GM10266 (cell line): ENCODE data around the gene SEC24C.
"Not testable (repeated sequence)": the region's sequence is repeated elsewhere in the genome, so short reads cannot be mapped to it uniquely, and the experiment has no call there.

Source experiments
- DNase-seq: peaks from one replicate; pipeline ENCODE4 v3.0.0; 2012; ENCODE audit errors: extremely low spot score
- TF ChIP-seq, protein P1 (sequence below): IDR thresholded peaks from 2 replicates; pipeline ENCODE4 v1.5.1; 2012; ENCODE audit warnings: mild to moderate bottlenecking, low read depth; ENCODE audit not compliant: control insufficient read depth, insufficient read depth; ENCODE audit errors: missing control alignments

SEC24C gene, protein sequence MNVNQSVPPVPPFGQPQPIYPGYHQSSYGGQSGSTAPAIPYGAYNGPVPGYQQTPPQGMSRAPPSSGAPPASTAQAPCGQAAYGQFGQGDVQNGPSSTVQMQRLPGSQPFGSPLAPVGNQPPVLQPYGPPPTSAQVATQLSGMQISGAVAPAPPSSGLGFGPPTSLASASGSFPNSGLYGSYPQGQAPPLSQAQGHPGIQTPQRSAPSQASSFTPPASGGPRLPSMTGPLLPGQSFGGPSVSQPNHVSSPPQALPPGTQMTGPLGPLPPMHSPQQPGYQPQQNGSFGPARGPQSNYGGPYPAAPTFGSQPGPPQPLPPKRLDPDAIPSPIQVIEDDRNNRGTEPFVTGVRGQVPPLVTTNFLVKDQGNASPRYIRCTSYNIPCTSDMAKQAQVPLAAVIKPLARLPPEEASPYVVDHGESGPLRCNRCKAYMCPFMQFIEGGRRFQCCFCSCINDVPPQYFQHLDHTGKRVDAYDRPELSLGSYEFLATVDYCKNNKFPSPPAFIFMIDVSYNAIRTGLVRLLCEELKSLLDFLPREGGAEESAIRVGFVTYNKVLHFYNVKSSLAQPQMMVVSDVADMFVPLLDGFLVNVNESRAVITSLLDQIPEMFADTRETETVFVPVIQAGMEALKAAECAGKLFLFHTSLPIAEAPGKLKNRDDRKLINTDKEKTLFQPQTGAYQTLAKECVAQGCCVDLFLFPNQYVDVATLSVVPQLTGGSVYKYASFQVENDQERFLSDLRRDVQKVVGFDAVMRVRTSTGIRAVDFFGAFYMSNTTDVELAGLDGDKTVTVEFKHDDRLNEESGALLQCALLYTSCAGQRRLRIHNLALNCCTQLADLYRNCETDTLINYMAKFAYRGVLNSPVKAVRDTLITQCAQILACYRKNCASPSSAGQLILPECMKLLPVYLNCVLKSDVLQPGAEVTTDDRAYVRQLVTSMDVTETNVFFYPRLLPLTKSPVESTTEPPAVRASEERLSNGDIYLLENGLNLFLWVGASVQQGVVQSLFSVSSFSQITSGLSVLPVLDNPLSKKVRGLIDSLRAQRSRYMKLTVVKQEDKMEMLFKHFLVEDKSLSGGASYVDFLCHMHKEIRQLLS

DNA sequence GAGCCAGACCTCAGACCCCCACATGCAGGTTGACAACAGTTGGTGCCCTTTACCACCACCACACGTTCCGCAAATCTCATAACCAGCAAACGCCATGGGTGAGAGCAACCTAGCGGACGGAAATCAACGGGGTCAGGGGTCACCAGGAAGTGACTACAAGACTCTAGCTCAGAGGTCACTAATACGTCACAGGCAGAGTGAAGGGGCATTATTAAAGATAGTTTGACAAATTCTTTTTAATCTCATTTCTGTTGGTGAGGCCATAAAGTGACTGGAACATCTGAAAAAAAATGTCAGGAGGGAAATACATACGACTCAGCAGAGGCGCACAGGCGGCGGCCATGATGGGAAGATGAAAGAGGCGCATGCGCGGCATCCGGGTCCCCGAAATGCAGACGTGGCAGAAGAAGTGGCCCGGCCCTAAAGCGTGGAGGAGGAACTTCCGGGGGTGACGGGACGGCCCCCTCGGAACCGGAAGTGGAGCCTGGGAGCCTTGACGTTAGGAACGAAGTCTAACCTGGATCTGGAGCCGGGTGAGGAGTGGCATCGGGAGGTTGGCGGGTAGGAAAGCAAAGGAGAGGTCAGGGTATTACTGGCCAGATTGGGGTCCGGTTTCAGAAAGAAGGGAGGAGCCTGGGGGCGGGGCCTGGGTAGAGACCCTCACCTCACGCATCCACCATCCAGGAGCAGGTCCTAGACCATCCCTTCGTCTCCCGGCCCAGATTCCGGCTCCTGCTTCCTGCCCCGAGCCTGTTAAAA lies at the start of gene SEC24C:
SEC24C (plus strand) TSS at position 468 of the 759 bp plus-strand sequence. CDS start 2,461 bp downstream, outside the sequence.
- peak; percentile 91 for DNase-seq
- TF ChIP-seq, protein P1, sequence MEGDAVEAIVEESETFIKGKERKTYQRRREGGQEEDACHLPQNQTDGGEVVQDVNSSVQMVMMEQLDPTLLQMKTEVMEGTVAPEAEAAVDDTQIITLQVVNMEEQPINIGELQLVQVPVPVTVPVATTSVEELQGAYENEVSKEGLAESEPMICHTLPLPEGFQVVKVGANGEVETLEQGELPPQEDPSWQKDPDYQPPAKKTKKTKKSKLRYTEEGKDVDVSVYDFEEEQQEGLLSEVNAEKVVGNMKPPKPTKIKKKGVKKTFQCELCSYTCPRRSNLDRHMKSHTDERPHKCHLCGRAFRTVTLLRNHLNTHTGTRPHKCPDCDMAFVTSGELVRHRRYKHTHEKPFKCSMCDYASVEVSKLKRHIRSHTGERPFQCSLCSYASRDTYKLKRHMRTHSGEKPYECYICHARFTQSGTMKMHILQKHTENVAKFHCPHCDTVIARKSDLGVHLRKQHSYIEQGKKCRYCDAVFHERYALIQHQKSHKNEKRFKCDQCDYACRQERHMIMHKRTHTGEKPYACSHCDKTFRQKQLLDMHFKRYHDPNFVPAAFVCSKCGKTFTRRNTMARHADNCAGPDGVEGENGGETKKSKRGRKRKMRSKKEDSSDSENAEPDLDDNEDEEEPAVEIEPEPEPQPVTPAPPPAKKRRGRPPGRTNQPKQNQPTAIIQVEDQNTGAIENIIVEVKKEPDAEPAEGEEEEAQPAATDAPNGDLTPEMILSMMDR = no peak

DNA sequence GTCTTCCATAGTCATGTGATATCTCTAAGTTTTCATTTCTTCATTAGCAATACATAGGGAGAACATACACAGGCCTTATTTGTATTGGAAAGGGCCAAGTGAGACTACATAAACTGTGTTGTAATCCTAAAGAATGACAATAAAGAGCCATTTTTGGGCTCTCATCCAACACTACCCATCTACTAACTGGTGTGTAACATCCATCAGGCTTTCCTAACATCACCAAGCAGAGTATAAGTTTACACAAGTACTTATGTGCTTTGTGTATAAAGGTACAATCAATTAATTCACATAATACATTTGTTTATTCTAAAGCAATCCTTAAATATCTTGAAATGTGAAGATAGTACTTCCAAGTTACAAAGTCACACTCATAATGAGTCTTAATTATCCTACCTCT lies 48.9 kb upstream of the SEC24C start:
- DNase-seq = not testable (repeated sequence)

DNA sequence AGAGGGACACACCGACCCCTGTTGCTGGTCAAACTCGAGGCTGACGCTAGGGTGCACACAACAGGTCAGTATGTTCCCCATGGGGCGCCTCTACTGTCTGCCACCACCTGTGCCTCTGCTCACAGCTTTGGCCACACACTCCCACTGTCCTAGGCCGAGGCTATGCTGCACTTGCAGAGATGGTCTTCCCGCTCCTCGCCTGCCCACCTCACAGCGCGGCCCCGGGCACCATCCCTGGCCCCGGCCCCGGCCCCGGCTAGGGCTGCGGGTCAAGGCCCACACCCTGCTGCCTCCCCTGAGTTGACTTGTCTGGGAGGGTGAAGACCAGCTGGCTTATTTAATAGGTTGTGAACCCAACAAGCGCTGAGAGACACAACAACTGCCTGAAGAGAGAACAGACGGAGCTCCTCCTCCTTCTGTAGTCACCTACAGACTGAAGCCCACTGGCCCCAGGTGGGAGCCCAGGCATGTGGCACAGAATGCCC lies 46.5 kb upstream of the SEC24C start, which contains the start of gene AGAP5:
AGAP5 (minus strand) TSS at position 435 of the 485 bp plus-strand sequence; CDS start at position 81, 354 bp downstream.
- DNase-seq = not testable (repeated sequence)

DNA sequence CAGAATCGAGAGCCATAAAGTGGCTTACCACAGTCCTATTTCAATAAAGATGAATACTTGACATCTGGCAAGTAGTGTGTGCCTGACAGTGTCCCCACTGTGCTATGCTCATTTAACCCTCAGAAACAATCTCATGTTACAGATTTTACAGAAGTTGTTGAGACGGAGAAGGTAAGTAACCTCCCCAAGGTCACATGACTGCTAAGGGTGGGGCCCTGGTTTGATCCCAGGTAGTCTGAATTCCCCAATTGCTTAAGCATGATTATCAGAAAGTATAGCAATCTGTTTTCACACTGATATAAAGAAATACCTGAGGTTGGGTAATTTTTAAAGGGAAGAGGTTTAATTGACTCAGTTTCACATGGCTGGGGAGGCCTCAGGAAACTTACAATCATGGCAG lies 45.4 kb upstream of the SEC24C start:
- not testable (repeated sequence) for DNase-seq

DNA sequence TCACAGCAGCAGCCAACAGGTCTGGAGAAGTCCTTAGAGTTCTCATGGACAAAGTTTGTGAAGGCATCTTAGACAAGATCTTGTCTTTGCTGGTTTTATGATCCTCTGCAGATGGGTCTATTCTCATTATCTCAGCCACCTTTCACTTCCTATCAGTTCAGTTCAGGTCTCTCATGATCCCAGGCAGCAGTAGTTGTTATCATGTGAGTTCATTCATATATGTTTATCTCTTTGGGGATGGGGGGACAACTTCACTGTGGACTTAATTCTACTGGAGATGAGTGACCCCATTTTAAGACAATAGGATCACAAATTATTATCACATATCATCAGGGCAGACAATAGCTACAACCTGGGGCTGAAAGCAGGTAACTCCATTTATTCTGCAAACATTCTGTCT lies 40.2 kb upstream of the SEC24C start:
- DNase-seq = not testable (repeated sequence)

DNA sequence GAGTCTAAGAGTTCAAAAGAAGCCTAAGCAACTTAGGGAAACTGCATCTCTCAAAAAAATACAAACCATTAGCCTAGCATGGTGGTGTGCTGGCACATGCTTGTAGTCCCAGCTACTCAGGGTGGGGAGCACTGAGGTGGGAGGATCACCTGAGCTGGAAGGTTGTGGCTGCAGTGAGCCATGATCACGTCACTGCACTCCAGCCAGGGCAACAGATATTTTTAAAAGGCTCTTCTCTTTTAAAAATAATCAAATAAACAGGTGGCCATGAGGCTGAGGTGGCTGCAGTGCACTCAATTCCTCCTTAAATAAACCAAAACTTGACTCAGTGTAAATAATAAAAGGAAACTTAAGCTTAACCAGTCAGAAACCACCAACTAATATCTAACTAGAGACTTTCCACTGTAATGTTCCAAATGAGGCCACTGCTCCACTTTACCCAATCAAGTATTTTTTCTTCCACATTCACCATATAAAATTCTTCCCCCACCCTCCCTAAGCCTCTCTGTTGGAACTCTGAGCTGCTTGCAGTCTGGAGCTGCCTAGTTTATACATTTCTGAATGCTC lies 38.6 kb upstream of the SEC24C start:
- DNase-seq = not testable (repeated sequence)

DNA sequence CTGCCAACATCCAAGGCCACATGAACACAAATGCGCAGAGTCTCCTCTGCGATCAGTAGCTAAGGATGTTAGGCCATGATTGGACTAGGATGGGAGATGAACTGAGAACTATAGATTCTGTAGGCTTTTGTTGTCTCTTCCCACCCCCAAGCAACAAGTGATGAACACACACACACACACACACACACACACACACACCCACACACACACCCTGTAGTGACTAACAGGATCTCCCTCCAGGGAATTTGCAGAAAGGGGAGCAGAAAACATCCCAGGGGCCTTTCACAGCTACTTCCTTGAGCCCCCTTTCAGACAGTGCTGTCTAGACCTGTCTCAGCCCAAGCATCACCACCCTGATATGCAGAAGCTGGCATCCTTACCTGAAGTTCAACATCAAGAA lies 37.7 kb upstream of the SEC24C start:
- DNase-seq = not testable (repeated sequence)

DNA sequence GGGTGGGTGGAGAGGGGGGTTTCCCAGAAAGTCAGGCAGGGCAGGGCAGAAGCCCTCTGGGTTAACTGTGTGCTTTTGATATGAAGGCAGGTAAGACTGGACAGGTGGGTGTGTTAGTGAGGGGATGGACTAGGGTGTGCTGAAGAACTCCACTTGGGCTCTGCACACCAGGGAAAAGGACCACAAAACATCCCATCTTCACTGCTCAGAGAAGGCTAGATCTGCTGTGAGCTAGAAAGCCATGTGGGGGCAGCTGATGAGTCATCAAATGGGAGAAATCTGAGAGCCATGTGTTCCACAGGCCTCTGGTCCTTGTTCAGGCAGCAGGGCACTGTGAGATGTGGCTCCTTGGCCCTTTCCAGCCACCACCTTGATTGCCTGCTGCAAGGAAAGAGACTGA lies 36.5 kb upstream of the SEC24C start:
- not testable (repeated sequence) for DNase-seq

DNA sequence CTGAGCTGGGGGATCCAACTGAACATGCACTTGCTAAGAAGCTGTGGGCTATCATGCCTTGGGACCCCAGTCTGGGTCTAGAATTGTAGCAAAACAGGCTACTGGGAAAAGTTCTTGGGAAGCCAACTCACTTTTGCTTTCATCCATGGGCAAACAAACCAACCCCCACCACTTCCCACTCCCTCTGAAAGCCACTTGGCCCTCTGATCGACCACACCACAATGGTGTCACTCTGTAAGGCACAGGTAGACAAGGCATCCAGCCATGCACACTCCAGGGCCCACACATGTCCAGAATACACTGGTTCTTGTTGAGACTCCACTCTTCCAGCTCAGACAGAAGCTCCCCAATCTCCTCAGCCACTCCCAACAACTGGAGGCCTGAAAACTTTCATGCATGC lies 36.0 kb upstream of the SEC24C start:
- DNase-seq = not testable (repeated sequence)

DNA sequence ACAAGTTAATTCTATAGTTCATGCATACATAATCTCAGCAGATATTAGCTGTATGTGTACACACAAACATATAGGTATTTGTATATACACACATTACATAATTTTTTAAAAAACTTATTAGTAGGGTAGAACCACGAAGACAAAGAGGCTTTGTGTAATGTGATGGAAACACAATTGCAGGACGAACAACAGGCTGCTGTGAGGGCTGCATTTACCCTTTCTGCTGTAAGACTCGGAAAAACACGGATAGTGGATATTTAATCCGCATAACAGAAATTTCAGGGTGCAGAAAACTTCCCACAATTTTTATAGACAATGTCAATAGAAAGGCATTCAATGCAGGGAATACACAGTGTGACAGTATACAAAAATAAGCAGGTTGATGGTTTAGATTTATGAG lies 32.5 kb upstream of the SEC24C start:
- not testable (repeated sequence) for DNase-seq

DNA sequence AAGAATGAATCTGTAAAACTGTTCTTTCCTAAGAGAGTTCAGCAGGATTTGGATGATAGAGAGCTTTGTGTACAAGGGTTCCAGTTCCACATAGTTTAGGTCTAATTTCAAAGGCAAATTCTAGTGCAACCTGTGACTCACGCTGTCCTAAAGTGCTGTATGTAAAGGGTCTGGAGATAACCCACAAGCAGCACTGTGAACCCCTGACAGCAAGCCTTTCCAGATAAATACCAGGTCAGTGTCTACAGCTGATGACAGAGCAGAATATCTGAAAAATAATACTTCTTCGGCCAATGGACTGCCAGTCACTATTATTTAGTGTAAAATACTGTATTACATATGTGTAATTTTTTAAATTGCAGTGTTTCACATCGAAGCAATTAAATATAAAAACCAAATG lies 30.3 kb upstream of the SEC24C start:
- DNase-seq = not testable (repeated sequence)

DNA sequence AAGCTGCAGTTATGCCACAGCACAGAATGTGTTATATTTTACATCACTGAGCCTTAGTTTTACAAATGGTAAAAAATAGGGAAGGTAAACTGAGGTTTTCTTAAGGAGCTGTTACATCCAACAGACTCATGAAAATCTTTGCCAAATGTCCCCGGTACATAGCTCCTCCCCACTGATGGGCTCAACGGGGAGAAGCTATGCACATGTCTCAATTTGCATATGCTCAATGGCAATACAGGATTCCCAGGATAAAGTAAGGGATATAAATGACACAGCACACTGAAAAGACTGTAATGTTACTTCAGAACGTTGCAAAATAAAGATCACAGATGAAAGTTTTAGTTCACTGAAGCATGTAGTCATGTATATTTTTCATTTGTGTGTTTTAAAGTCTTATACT lies 29.7 kb upstream of the SEC24C start:
- not testable (repeated sequence) for DNase-seq

DNA sequence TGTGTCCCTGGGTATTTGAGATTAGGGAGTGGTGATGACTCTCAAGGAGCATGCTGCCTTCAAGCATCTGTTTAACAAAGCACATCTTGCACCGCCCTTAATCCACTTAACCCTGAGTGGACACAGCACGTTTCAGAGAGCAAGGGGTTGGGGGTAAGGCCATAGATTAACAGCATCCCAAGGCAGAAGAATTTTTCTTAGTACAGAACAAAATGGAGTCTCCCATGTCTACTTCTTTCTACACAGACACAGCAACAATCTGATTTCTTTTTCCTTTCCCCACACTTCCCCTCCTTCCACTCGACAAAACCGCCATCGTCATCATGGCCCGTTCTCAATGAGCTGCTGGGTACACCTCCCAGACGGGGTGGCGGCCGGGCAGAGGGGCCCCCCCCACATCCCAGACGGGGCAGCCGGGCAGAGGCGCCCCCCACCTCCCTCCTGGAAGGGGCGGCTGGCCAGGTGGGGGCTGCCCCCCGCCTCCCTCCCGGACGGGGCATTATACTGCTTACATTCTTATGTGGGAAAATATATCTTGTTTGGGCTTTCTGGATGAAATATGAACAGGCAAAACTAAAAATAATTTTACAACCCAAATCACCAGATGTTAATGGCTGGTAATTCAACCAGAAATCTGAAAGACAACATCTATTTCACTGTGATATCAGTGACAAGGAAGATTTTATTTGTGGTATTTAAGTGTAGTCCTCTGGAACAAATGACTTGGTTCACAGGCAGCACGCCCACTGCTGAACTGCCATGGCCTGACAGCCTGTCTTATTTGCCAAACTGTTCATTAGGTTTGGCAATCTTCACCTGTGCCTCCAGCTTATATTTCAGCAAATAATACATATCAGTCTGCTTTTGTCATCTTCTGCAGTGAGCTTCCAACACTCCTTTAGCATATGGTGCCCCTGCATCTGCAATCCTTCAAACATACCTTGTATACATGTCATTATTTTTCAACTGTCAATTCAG lies 28.7 kb upstream of the SEC24C start:
- DNase-seq = not testable (repeated sequence)
